CD14-positive monocyte (primary cell): ENCODE measurements around the gene GNG10. TPM values are rescaled to one million over a fixed set of nuclear protein-coding genes. Genes with fewer than 3 reads are reported as not detected.

ENCODE experiments used
- DNase-seq, 3 donors: peaks; one replicate each; pipeline ENCODE4 v3.0.0-alpha.2; 2011 to 2022
- H2AFZ ChIP-seq: 2 replicates; pipeline ENCODE4 v1.6.0; 2012; ENCODE audit warnings: mild to moderate bottlenecking, low read depth, low read length, inconsistent platforms; ENCODE audit not compliant: insufficient read depth, poor library complexity, severe bottlenecking
- H3K27ac ChIP-seq, 2 donors: 1 replicate in 1 of 2; 2 replicates in 1 of 2; pipeline ENCODE4 v1.5.1; 2012 to 2013; ENCODE audit warnings: low read length in 2 of 2, control low read depth in 1 of 2, inconsistent platforms in 1 of 2, low read depth in 1 of 2, mild to moderate bottlenecking in 1 of 2
- H3K27me3 ChIP-seq, 2 donors: one replicate each; pipeline versions ENCODE4 v1.6.0 to v1.6.1; 2011 to 2013; ENCODE audit warnings: low read length in 2 of 2; ENCODE audit not compliant: control insufficient read depth in 2 of 2, insufficient read depth in 2 of 2
- H3K36me3 ChIP-seq, 2 donors: replicated peaks in 1 of 2; 1 replicate in 1 of 2; 2 replicates in 1 of 2; pipeline versions ENCODE4 v1.5.1 to v1.6.1; 2012 to 2013; ENCODE audit warnings: low read length in 2 of 2, control low read depth in 1 of 2, inconsistent platforms in 1 of 2, mild to moderate bottlenecking in 1 of 2; ENCODE audit not compliant: insufficient read depth in 2 of 2, control insufficient read depth in 1 of 2
- H3K4me1 ChIP-seq, 2 donors: 1 replicate in 1 of 2; 2 replicates in 1 of 2; pipeline versions ENCODE4 v1.5.1 to v1.6.1; 2012 to 2013; ENCODE audit warnings: low read length in 2 of 2, control low read depth in 1 of 2, inconsistent platforms in 1 of 2, mild to moderate bottlenecking in 1 of 2, moderate library complexity in 1 of 2; ENCODE audit not compliant: insufficient read depth in 2 of 2, control insufficient read depth in 1 of 2
- H3K4me2 ChIP-seq: replicated peaks from 2 replicates; pipeline ENCODE3; 2012; ENCODE audit warnings: low read length, moderate library complexity, mild to moderate bottlenecking; ENCODE audit not compliant: poor library complexity, severe bottlenecking; ENCODE audit errors: extremely low read depth
- H3K4me3 ChIP-seq, 3 experiments: fragments of 200-600 bp in 1 of 3; sonication (generic) in 1 of 3; replicated peaks in 1 of 3; 1 replicate in 2 of 3; 2 replicates in 1 of 3; pipeline ENCODE4 v1.5.1; 2011 to 2013; ENCODE audit warnings: low read length in 3 of 3, mild to moderate bottlenecking in 3 of 3, control low read depth in 2 of 3, low read depth in 2 of 3, inconsistent platforms in 1 of 3, moderate library complexity in 1 of 3
- H3K79me2 ChIP-seq: 2 replicates; pipeline ENCODE4 v1.6.0; 2012; ENCODE audit warnings: mild to moderate bottlenecking, control low read depth, inconsistent platforms, low read length, moderate library complexity; ENCODE audit not compliant: insufficient read depth
- H3K9ac ChIP-seq: 2 replicates; pipeline ENCODE4 v1.6.0; 2017; ENCODE audit warnings: low read length, mild to moderate bottlenecking; ENCODE audit not compliant: insufficient read depth, poor library complexity, severe bottlenecking
- H3K9me3 ChIP-seq, 2 donors: replicated peaks in 1 of 2; 1 replicate in 1 of 2; 2 replicates in 1 of 2; pipeline versions ENCODE4 v1.5.1 to v1.6.1; 2012 to 2013; ENCODE audit warnings: low read length in 2 of 2, control low read depth in 1 of 2; ENCODE audit not compliant: control insufficient read depth in 1 of 2, insufficient read depth in 1 of 2
- H4K20me1 ChIP-seq: 2 replicates; pipeline ENCODE4 v1.6.0; 2012; ENCODE audit warnings: mild to moderate bottlenecking, low read length, control low read depth, moderate library complexity; ENCODE audit not compliant: insufficient read depth
- H3K27ac Mint-ChIP-seq, 7 donors: one replicate each; pipeline ENCODE4 v1.8.0; 2020; ENCODE audit warnings: mild to moderate bottlenecking in 7 of 7, mixed read lengths in 7 of 7, moderate library complexity in 6 of 7, inconsistent platforms in 2 of 7
- H3K27me3 Mint-ChIP-seq, 3 donors: one replicate each; pipeline ENCODE4 v1.8.0; 2021 to 2022; ENCODE audit warnings: low read depth in 3 of 3, mild to moderate bottlenecking in 3 of 3, mixed read lengths in 3 of 3, moderate library complexity in 3 of 3, inconsistent platforms in 1 of 3
- H3K36me3 Mint-ChIP-seq, 2 donors: one replicate each; pipeline ENCODE4 v1.8.0; 2020; ENCODE audit warnings: mixed read lengths in 2 of 2, inconsistent platforms in 1 of 2, mild to moderate bottlenecking in 1 of 2
- H3K4me1 Mint-ChIP-seq: one replicate; pipeline ENCODE4 v1.8.0; 2020; ENCODE audit warnings: mild to moderate bottlenecking, mixed read lengths
- H3K4me3 Mint-ChIP-seq, 2 donors: one replicate each; pipeline ENCODE4 v1.8.0; 2020; ENCODE audit warnings: mild to moderate bottlenecking in 2 of 2, mixed read lengths in 2 of 2, moderate library complexity in 1 of 2
- H3K9me3 Mint-ChIP-seq, 7 donors: one replicate each; pipeline ENCODE4 v1.8.0; 2020 to 2022; ENCODE audit warnings: mixed read lengths in 7 of 7, mild to moderate bottlenecking in 6 of 7, moderate library complexity in 6 of 7, inconsistent platforms in 2 of 7
- whole genome bisulfite sequencing: methylation state at CpG from one replicate; pipeline ENCODE4 v1.1.5; 2013; ENCODE audit warnings: missing lambda C conversion rate; ENCODE audit not compliant: insufficient coverage; 5-methylcytosine and 5-hydroxymethylcytosine counted together
- intact Hi-C, 2 donors: fragments of 100-400 bp; cut with micrococcal nuclease; formaldehyde crosslinking; loops; one replicate each; pipeline versions ENCODE4 v1.15.0 to v1.15.1; 2023
- polyA plus RNA-seq, 3 donors: library from polyadenylated mRNA; depleted of rRNA in 1 of 3; unstranded in 2 of 3; stranded (reverse) in 1 of 3; fragments of 300-500 nt in 2 of 3; fragments of >200 nt in 1 of 3; fragmentation: Illumina TruSeq in 2 of 3; gene quantifications; 1 replicate in 2 of 3; 2 replicates in 1 of 3; pipeline ENCODE4 v1.2.3, GENCODE V29; 2012 to 2021
- TF ChIP-seq, protein P1 (sequence below): fragments of 200-600 bp; IDR thresholded peaks from one replicate; pipeline ENCODE4 v1.8.0; 2022; ENCODE audit warnings: antibody characterized with exemption, mild to moderate bottlenecking

The GNG10 gene
- polyA plus RNA-seq, 3 donors = 42.9 to 84.1 (median 67.9) TPM

DNA sequence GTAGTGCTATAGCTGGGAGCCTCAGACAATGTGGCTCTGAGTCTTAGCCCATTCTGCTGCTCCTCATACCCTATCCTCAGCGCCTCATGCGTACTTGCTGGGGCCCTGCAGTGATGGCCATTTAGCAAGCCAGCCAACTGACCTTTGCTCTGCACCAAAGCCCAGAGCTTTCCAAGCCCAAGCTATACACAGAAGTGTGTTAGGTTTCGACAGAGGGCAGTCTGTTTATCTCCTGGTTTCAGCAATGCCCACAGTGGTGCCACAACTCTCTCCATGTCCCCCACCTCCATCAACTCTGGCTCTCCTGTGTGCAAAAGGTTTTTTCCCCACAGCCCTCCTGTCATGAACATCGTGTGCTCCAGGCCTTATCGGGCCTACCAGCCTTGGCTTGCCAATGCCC, 16.9 kb downstream of the GNG10 start:
- H2AFZ ChIP-seq = no peak overlapping the region
- TF ChIP-seq, protein P1, sequence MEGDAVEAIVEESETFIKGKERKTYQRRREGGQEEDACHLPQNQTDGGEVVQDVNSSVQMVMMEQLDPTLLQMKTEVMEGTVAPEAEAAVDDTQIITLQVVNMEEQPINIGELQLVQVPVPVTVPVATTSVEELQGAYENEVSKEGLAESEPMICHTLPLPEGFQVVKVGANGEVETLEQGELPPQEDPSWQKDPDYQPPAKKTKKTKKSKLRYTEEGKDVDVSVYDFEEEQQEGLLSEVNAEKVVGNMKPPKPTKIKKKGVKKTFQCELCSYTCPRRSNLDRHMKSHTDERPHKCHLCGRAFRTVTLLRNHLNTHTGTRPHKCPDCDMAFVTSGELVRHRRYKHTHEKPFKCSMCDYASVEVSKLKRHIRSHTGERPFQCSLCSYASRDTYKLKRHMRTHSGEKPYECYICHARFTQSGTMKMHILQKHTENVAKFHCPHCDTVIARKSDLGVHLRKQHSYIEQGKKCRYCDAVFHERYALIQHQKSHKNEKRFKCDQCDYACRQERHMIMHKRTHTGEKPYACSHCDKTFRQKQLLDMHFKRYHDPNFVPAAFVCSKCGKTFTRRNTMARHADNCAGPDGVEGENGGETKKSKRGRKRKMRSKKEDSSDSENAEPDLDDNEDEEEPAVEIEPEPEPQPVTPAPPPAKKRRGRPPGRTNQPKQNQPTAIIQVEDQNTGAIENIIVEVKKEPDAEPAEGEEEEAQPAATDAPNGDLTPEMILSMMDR = no peak
- Mint-ChIP-seq H3K4me3 (no peak overlapping the region), H3K9me3 (peaks cover 0 to 4% (median 0%) of the 10 kb centered on the region in 7 donors), H3K4me1 (no peaks in the 10 kb centered on the region), H3K27me3 (no peaks in the 10 kb centered on the region), H3K27ac (peak overlapping the region in 1 of 7 donors; percentile 38), H3K36me3 (peaks cover 17 to 36% of the 10 kb centered on the region in 2 donors)
- peaks cover 3% of the 10 kb centered on the region for H4K20me1 ChIP-seq
- H3K4me2 ChIP-seq = no peak overlapping the region
- DNase-seq = no peak
- no peaks in the 10 kb centered on the region for H3K9me3 ChIP-seq
- WGBS = 99% methylated on average over 5 of the region's 5 CpGs
- H3K4me1 ChIP-seq = no peaks in the 10 kb centered on the region
- H3K4me3 ChIP-seq = no peak overlapping the region
- H3K27ac ChIP-seq = no peak overlapping the region
- H3K27me3 ChIP-seq = no peaks in the 10 kb centered on the region
- no peak overlapping the region for H3K9ac ChIP-seq
- H3K36me3 ChIP-seq = peaks cover 12 to 28% of the 10 kb centered on the region in 2 donors
- intact Hi-C loops = no loop called here
- H3K79me2 ChIP-seq = no peaks in the 10 kb centered on the region

DNA sequence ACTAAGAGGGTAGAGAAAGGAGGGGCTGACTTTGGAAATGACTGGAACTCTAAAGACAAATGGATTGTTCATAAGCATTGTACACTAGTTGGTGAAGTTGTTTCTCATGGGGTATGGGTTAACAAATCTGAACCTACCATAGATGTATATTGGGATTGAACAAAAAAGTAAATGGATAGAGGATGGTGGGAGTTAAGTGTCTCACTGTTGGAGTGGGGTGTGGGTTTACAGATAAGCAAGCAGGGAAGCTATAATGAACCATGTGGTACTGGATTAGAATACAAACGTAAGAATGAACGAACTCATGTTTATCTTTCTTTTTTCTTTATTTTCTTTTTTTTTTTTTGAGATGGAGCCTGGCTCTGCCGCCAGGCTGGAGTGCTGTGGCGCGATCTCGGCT, 17.8 kb downstream of the GNG10 start:
- TF ChIP-seq, protein P1 = no peak
- 97% methylated on average over 6 of the region's 6 CpGs for WGBS
- Mint-ChIP-seq H3K4me3 (no peak overlapping the region), H3K27me3 (no peaks in the 10 kb centered on the region), H3K4me1 (no peaks in the 10 kb centered on the region), H3K9me3 (peaks cover 0 to 3% (median 0%) of the 10 kb centered on the region in 7 donors), H3K36me3 (peaks cover 17 to 36% of the 10 kb centered on the region in 2 donors), H3K27ac (no peak overlapping the region)
- DNase-seq = no peak
- Histone ChIP-seq H3K4me2 (no peak overlapping the region), H3K27ac (no peak overlapping the region), H3K4me1 (no peaks in the 10 kb centered on the region), H3K9ac (no peak overlapping the region), H3K4me3 (no peak overlapping the region), H3K27me3 (no peaks in the 10 kb centered on the region), H4K20me1 (no peaks in the 10 kb centered on the region), H3K79me2 (no peaks in the 10 kb centered on the region), H2AFZ (no peak overlapping the region), H3K36me3 (peaks cover 12 to 28% of the 10 kb centered on the region in 2 donors), H3K9me3 (no peaks in the 10 kb centered on the region)
- intact Hi-C loops = no loop called here
